GM19240 (cell line): ENCODE results near the gene PIR.

Experiments used
- DNase-seq: peaks from one replicate; pipeline ENCODE4 v3.0.0; 2011; ENCODE audit warnings: low spot score; ENCODE audit not compliant: insufficient read length

Gene PIR

DNA sequence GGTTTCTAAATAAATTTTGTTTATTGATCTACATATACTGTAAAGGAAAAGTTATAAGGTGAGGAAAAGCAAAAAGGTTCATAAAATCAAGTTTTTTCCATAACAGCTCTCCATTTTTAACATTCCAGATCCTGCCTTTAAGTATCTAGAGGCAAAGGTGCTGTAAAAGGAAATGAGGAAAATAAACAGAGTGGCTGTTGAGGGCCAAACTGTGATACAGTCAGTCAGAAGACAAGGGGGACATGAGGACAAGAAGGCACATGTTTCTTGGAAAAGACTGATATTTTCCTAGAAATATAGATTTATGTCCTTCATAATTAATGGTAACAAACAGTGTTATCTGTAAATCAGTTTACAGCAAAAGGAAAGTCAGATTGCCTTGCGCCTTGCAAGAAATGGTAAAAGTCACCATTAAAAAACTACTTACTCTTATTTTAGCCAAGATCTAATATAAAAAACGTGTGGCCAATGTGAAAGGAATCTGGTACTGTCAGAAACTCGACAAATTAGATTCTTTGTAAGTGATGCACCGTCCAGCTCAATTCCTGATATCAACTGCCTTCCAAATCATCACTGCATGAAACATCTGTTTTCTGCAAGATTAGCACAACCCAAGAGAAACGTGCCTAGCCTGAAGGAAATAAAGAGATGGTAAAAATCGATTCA lies 75.0 kb downstream of the PIR start:
- no peak for DNase-seq

- DNase-seq = no peak
Measured at GRCh38 chrX:15416133-15416993, 76.8 kb downstream of the PIR start.

GRCh38 chrX:15413101-15413500 lies 80.0 kb downstream of the PIR start:
- DNase-seq = no peak

DNA sequence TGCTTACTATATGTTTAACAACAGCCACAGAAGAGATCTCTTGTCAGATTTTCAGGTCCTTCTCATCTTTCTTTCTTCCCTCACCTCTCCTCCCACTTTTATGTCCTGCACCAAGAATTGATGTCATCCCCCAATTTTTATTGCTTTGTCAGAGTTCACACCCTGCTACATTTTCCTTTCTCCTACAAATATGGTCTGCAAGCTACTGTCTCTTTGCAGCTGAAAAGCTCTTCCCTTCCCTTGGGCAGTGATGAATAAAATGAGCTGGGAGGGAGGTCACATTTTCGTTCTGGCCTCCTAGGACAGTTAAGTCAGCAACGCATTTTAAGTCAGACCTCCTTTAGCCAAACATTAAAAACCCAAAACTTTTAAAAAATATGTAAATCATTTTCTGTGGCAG lies 82.2 kb downstream of the PIR start:
- DNase-seq = no peak

DNA sequence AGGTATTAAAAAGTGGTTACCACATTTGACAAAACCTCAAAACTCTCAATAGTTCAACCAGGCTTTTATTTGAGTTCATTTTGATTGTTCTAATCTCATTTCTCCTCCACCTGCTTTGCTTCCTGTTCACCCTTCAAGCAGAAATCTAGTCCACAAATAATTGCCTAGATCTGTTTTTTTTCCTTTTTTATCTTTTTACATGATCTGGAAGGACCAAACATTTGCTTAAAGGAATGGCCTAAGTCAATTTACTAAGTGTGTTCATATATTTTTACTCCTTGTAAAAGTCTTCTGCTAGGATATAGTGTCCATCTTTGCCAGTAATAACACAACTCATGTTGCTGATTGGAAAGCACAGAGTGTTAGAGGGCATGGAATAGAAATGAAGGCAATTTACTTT lies 82.7 kb downstream of the PIR start:
- DNase-seq = no peak

GRCh38 chrX:15405846-15406245 lies 87.3 kb downstream of the PIR start:
- no peak for DNase-seq

GRCh38 chrX:15404401-15405096 lies 88.6 kb downstream of the PIR start:
- no peak for DNase-seq

GRCh38 chrX:15401378-15401777 lies 91.8 kb downstream of the PIR start:
- DNase-seq = no peak

- no peak for DNase-seq
Measured at GRCh38 chrX:15399962-15400391, 93.2 kb downstream of the PIR start.

DNA sequence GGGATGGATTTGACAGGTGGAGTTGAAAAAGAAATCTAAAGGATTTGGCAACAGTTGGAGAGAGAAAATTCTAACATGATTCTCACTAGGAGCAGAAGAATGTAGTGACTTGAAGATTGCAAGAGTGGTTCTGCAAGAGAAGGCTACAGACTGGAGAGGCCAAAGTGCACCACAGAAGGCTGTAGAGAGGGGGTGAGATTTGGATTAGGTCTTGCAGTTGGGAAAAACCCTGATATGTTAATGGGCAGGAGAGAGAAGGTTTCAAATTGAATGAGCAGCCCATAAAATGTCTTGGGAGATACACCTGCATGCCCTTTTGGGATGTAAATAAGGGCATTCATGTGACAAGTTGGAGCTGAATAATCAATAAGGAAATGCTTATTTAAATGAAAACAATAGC lies 94.3 kb downstream of the PIR start:
- DNase-seq = no peak

- DNase-seq = no peak
Measured at GRCh38 chrX:15395789-15396188, 97.3 kb downstream of the PIR start.

- no peak for DNase-seq
Measured at GRCh38 chrX:15391850-15392249, 101.3 kb downstream of the PIR start.

GRCh38 chrX:15384304-15384703 lies 108.8 kb downstream of the PIR start, which contains the start of gene VEGFD:
VEGFD (minus strand) TSS chrX:15384413; CDS start chrX:15383946, 467 bp downstream.
- no peak for DNase-seq

DNA sequence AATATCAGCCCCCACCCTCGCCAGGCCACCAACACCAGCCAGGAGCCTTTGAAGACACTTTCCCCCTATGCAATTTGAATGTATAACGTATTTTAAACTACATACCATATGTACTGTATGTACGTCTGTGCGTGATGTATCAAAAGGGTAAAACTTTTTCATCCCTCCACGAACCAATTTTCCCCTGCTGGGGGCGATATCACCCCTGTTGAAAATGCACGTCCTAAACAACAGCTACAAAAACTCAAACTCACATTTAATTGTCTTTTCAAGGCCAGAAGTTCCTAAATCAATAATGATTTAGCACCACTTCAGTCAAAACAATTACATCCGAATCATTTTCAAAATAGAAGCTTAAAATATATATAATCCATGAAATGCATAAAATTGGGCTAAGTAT lies 110.3 kb downstream of the PIR start:
- DNase-seq = no peak

DNA sequence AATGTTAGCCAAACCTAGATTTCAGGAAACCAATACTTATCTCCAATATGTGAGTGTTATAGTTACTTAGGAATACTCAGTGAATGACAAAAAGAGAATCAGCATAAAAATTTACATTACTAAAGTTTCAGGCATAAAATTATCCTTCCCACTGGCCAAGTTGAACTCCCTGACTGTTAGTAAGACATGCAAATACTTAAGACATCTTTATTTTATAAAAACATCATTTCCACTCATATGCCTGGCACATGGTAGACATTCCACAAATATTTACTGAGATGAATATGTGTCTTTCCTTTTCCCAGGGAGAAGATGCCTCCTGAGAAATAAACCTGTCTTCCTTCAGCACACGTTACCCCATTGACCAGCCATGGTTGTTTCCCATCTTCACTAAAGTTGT lies 116.2 kb downstream of the PIR start:
- no peak for DNase-seq

- no peak for DNase-seq
Measured at GRCh38 chrX:15373976-15374375, 119.2 kb downstream of the PIR start.

DNA sequence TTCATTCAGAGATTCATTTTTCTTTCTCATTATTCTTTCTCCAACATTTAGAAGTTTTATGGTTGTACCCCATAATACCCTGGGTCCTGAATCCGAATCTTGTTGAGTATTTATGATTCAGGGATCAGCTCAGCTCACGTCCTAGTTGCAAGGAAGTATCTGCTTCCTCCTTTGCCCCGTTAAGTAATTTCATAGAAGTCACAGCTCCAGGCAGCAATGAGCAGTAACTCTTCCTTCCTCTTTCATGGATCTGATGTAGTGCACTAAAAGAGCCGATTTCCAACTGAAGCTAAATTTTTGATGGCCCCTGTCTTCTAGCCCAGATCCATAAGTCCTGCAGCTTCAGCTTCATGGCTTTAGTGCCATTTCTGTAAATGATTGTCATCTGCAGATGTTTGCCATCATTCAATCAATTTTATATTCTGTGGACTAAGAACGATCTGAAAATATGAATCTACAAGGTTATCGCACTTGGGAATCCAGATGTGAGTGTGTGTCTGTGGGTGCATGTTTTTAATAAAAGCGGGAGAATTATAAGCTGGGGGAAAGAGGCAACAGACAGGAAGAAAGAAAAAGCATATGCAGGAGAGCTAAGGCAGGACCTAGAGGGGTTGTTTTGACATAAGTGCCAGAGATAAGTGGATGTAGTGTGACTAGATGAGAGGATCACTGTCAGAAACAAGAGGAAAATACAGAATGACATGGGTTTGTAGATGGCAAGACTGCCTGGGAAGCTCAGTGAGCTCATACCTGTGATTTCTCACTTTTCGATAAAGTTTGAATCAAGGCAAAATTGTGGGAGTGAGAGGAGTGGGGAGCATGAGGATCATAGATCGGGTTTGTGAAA lies 126.4 kb downstream of the PIR start:
- DNase-seq = no peak

DNA sequence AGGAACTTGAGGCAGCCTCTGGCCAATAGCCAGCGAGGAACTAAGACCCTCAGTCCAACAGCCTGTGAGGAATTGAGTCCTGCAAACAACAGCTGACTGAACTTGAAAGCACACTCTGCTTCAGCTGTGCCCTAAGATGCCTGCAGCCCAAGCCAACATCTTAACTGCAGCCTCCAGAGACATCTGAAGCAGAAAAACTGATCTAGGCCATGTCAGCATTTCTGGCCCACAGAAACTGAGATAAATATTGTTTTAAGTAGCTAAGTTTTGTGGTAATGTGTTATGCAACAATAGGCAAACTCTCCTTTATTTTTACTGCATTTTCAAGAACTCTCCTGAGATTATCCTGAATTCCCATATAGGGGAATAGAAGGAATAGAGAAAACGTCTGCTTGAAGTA lies 133.4 kb downstream of the PIR start:
- DNase-seq = no peak

DNA sequence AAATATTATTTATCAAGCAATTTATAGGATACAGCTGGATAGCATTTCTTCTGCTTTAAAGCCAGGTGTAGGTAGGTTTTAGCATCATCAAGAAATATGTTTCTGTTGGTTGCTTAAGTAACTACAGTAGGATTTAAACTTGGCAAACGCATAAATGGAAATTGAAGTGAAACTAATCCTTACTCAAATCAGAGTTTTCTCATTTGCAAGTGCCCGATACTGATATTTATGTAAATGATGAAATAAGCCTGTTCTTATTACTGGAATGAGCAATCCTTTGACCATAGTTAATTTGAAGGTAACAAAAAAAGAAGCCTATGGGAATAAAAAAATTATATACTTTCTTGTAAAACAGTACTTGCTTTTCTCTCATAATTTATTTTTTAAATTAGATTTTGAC lies 134.6 kb downstream of the PIR start:
- no peak for DNase-seq

- no peak for DNase-seq
Measured at GRCh38 chrX:15356444-15356843, 136.7 kb downstream of the PIR start.

GRCh38 chrX:15350329-15350996 lies 142.7 kb downstream of the PIR start:
- DNase-seq = no peak
